HG02938 (cell line): ENCODE data around the gene IGSF21.
"Not testable (repeated sequence)": the region's sequence is repeated elsewhere in the genome, so short reads cannot be mapped to it uniquely, and the experiment has no call there.

Experiments
- ATAC-seq: cut with Tn5 transposase; IDR thresholded peaks from one replicate; pipeline ENCODE4 v1.9.1; 2021; ENCODE audit warnings: mild to moderate bottlenecking, moderate library complexity; ENCODE audit not compliant: unreplicated experiment

The IGSF21 gene

DNA sequence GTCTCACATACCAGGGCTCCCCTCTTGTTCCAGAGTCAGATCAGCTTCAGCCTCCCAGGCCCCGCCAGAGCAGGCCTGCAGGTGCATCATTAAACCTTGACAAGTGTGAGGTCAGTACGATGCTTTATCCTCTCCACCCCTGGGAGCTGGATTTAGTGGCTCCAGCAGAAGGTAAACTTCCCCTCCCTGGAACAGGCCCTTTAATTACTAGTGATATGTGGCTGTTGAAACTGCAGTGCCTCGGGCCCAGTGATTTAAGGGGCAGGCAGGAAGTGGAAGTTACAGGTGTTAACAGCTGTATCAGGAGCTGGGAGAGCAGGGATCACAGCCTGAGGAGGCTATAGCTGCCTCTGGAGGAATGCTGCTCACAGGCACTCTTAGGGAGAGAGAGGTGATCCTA lies 240.8 kb downstream of the IGSF21 start:
- ATAC-seq = no peak

DNA sequence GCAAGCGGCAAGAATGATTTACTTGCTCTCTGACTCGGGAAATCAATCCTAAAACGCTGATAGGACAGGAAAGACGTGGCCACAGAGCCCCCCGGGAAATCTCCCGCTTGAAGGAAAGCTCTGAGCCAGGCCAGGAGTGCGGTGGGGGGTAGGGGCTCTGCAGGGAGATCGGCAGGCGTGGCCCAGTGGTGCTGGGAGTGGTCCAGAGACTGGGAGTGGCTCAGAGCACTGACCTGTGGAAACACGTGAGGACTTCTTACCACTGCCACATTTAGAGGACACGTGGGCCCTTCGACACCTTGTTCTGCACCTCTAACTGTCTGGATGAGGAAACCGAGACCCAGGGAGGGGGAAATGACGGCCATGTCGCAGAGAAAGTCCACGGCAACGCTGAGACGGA lies 243.1 kb downstream of the IGSF21 start:
- ATAC-seq = no peak

DNA sequence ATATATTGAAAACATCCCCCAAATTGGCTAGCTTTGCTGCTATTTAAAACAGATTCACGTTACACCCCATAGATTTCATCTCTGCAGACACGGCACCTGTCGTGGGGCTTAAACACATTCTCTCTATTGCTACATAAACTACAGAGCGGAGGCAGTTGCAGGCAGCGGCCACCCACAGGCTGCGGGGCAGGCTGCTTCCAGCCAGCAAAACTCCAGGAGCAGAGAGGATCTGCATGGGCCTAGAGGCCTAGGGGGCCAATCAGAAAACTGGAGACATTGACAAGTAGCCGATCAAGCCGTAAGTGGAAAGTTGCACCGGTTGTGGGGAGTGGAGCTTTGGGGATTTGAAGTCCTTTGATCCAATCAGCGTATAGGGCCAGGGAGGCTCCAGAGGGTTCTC lies 244.1 kb downstream of the IGSF21 start:
- ATAC-seq = no peak

DNA sequence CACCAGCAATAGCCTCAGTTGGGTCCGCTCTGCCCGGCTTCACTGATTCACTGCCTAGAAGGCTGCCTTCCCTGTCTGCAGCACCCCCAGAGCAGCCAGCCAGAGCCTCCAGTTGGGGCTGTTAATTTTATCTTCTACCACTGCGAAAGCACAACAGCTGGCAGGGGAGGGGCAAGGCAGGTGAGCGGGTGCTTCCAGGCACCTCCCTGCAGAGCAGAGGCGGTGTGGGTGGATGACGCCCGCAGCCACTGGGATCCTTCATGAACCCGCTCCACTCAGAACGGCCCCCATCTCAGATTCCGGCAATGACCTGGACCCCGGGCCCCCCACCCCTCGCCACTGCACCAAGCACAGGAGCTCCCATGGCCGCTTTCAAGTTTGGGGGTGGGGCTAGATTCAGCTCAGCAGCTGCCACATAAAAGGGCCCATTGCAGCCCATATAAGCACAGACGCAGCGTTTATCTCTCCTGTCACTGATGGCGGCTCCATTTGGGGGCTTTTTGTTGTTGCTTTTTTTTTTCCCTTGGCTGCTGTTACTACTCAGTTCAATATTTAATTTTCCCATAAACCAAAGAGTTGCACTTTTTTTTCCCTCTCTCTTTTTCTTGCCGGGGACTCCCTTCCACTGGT lies 245.2 kb downstream of the IGSF21 start:
- ATAC-seq = no peak

DNA sequence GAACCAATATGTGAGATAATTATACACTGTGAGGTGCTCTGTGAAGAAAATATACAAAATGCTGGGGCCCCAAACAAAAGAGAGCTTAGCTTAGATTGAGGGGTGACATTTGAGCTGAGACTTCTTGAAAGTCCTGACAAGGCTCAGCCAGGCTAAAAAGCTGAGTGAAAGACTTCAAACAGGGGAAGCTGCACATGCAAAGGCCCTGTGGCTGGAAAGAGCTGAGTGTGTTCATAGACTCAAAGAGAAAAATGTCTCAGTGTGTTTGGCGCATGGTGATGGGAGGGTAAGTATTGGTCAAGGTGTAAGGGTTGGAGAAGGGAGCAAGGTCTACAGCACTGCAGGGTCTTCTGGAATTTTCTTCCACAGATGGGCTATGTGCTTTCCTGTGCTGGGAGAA lies 245.9 kb downstream of the IGSF21 start:
- no peak for ATAC-seq

DNA sequence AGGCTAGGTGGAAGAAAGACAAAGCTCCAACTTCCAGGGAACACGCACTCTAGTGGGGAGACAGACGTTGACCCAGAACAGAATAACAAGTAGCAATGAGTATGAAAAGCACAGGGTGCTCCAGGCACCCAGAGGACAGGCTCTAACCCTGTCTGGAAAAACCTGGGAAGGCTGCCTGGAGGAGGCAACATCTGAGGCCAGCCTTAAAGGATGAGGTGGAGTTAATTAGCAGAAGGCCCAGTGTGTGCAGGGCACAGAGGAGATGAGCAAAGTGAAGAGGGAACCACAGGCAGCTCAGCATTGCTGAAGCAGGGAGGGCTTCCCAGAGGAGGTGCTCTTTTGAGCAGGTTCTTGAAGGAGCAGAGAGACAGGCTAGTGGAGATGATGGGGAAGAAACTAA lies 246.4 kb downstream of the IGSF21 start:
- ATAC-seq = no peak

DNA sequence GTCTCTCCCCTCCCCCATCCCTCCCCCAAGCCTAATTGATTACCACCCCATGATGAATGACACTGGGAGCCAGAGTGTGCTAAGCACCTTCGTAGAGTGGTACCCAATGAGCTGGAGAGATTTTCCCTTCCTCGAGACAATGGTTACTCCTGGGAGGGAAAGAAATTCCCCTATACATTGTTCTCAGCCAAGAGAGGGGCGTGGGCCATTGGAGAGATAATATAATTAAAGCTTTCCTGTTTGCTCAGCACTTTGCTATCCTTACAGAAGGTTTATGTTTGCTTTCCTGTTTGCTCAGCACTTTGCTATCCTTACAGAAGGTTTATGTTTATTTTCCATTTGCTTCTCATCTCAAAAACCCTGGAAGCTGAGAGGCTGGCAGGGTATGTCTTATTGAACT lies 247.0 kb downstream of the IGSF21 start:
- no peak for ATAC-seq

DNA sequence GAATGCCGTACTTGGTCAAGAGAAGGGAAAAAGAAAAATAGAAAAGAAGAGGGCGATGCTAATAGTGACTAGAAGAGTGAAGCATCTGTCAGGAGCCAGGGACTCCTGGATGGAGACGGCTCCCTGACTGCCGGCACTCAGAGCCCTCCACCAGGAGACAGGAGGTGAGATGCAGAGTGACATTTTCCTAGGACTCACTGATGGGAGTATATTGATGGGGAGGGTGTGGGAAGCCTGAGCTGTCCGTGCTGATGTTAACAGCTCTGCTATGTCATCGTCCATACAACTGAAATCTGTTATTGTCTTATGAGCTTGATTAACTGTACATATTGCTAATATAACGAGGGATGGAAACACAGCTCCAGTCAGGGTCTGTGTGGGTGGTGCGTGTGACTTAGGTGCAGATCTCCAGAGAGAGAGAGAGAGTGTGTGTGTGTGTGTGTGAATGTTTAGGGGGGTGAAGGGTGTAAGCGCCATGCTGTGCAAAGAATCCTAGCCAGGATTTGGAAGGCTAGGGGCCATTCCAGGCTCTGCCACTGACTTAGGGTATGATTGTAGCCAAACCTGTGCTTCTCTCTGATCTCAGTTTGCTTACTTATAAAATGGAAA lies 250.1 kb downstream of the IGSF21 start:
- ATAC-seq = no peak

DNA sequence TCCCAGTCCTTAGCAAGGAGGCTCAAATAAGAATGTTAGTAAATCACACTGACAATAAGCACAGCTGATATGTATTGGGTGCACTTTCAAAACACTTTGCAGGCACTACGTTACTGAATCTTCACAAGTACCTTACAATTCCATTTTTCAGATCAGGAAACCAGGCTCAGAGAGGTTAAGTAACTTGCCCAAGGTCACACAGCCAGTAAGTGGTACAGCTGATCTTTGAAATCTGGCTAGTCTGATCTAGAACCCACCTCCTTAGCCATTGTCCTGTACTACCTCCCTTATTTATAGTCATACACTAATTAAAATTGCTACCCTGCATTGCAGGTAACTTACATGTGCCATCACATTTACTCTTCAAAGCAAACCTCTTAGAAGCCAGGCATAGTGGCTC lies 251.0 kb downstream of the IGSF21 start:
- no peak for ATAC-seq

DNA sequence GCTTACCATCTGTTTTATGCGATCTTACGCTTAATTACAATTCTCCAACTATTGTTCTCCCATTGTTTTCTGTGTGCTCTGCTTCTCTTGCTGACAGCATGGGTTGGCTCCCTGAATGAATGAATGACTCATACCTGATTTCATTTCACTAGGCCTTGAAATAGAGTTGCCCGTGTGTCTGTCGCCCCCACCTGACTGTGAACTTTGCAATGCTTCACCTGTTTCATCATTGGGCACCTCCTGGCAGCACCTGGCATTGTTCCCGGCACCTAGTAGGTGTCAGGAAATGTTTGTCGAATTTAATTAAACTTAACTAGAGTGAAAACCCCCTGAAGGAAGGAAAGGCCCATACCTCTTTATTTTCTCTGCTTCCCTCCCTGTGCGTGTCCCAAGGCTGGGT lies 252.7 kb downstream of the IGSF21 start:
- ATAC-seq = no peak

DNA sequence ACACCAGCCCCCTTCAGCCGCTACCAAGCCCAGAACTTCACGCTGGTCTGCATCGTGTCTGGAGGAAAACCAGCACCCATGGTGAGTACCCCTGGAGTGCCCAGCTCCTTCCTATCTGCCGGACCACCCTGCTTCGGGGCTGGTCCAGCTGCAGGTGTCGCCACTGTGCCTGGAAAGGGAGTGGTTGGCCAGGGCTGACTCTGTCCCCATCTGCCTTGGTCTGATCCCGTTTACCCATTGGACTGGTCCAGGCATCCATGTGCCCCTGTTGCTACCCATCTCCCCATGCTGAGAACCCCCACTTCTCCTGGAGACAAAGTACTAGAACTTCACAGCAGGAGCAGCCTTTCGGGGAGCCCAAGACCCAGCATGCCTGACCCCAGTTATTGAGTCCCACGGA lies 254.6 kb downstream of the IGSF21 start:
- ATAC-seq = no peak

DNA sequence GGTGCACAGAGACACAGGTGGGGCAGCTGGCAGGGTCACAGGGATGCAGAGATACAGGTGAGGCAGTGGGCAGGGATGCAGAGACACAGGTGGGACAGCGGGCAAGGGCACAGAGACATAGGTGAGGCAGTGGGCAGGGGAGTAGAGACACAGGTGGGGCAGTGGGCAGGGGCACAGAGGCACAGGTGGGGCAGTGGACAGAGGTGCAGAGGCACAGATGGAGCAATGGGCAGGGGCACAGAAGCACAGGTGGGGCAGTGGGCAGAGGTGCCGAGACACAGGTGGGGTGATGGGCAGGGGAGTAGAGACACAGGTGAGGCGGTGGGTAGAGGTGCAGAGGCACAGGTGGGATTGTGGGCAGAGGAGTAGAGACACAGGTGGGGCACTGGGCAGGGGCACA lies 255.8 kb downstream of the IGSF21 start:
- no peak for ATAC-seq

DNA sequence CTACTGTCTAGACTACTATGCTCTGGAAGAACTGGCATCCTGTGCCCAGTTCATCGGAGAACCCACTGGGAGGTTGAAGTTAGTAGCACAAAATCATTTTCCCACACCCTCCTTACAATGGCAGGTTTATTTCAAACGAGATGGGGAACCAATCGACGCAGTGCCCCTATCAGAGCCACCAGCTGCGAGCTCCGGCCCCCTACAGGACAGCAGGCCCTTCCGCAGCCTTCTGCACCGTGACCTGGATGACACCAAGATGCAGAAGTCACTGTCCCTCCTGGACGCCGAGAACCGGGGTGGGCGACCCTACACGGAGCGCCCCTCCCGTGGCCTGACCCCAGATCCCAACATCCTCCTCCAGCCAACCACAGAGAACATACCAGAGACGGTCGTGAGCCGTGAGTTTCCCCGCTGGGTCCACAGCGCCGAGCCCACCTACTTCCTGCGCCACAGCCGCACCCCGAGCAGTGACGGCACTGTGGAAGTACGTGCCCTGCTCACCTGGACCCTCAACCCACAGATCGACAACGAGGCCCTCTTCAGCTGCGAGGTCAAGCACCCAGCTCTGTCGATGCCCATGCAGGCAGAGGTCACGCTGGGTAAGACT lies 257.6 kb downstream of the IGSF21 start:
- no peak for ATAC-seq

DNA sequence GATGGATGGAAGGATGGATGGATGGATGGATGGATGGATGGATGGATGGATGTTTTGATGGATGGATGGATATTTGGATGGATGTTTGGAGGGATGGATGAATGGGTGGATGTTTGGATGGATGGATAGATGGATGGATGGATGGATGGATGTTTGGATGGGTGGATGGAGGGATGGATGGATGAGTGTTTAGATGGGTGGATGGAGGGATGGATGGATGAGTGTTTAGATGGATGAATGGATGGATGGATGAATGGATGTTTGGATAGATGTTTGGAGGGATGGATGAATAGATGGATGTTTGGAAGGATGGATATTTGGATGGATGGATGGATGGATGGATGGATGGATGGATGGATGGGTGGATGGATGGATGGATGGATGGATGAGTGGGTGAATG lies 264.9 kb downstream of the IGSF21 start:
- ATAC-seq = not testable (repeated sequence)

DNA sequence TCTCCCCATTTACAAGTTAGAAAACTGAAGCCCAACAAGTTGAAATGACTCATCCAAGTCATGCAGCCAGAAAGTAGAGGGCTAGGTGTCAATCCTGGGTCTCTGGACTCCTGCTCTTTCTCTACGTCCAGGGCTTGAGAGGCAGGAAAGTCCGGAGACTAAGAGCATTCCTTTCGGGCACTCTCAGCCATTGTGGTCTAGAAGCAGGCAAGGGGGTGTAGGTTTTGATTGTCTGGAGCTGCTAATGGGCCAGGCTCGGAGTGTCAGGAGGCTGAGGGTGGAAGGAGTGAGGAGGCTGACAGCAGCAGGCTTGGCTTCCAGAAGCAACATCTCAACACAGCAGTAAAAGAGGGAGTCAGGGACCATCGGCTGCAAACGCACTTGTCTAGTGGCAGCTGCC lies 265.6 kb downstream of the IGSF21 start:
- ATAC-seq = no peak

DNA sequence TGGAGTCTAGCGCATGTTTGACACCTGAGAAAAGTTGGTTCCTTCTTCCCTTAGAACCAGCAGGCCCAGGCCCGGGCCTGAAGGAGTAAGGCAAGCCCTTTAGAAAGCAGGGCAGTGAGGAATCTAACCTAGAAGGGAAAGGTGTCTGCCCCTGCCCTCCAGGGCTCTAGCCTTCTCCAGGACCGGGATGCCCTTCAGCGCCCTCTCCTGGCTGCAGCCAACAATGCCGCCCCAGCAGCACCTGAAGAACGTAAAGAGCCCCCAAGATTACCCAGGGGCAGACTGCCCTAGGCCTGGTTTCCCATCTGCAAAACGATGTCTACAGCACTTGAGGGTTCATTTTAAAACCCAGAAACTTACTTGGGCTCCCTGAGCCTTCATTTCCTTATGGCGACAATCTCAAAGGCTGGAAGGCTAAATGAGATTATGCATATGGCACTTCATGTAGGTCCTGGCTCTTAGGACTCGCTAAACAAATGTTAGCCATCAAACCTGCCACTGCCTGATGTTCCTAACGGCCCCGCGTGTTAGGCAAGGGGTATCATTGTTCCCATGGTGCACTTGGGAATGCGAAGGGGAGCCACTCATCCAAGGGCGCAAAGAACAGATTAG lies 266.4 kb downstream of the IGSF21 start:
- no peak for ATAC-seq

DNA sequence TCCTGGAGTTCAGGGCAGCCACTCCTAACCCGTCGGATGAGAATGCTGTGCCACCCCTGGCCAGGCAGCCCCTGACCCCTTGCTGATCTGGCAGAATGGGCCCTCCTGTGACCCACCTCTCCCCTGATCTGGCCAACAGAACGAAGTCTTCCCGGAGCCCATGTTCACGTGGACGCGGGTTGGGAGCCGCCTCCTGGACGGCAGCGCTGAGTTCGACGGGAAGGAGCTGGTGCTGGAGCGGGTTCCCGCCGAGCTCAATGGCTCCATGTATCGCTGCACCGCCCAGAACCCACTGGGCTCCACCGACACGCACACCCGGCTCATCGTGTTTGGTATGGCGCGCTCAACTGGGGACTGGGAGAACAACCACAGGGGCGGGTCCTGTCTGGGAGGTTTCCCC lies 269.1 kb downstream of the IGSF21 start:
- no peak for ATAC-seq

DNA sequence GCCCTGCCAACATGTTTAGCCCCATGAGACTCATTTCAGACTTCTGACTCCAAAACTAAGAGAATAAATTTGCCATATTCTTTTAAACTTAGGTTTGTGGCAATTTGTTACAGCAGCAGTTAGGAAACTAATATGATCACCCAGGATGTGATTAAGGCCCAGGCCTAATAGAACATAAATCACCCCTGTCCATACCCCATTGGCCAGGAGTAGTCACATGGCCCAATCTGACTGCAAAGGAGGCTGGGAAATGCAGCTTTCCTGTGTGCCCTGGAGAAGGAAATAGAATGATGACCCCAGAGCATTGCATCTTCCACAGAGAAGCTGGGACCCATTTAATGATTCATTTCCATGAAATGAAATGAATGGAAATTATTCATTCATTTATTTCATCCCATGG lies 272.7 kb downstream of the IGSF21 start:
- no peak for ATAC-seq

DNA sequence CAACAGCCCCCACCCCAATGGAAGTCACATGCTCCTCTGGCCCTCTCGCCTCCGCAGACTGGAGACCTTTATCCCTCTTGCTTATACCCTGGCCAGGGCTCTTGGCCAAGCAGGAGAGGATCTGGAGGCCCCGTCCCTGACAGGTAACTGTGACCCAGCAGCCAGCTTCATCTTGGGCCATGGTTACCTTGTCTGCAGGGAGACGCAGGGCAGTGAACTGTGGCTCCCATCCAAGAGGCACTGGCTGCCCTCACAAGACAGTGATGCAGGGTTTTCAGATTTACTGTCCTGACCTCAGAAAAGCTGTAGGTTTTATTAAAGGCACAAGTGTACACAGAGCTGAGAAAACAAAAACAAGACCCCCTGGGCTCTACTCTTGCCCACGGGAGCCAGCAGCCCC lies 276.5 kb downstream of the IGSF21 start:
- no peak for ATAC-seq

DNA sequence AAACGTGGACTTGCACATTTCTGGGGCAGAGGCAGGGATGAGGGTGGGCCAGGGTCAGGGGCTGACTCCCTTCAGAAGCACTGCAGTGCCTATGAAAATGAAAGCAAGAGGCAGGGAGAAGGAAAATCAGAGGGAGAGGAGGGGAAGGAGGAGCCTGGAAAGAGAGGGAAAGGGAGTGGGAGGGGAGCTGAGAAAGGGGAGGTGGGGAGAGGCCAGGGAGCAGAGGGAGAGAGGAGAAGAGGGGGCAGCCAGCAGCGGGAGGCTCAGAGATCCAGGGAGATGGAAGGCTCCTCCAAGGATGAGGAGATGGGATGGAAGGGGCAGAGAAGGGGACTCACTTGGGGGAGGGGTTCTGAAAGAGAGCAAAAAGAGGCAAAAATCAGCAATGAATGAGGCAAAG lies 276.9 kb downstream of the IGSF21 start:
- ATAC-seq = no peak

DNA sequence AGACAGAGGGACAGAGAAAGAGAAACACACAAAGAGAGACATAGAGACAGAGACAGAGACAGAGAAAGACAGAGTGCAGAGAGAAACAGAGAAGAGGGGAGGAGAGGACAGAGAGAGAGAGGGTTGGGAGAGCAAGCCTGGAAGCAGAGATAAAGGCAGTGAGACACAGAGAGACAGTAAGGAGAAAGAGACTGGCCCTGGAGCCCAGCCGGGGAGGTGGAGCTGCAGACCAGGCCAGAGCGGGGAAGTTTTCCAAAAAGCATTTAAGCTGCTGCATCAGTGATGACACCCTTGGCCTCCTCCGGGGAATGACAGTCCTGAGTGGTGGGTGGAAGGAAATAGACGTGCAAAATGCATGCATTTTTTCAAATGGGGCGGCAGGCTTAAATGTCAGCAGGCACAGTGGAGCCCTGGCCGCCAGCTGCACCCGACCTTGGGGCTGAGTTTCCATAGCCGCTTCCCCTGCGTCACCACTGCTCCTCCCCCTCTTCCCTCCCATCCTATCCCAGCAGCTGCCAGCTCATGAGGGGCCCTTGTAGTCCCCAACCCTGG lies 277.7 kb downstream of the IGSF21 start:
- ATAC-seq = no peak

DNA sequence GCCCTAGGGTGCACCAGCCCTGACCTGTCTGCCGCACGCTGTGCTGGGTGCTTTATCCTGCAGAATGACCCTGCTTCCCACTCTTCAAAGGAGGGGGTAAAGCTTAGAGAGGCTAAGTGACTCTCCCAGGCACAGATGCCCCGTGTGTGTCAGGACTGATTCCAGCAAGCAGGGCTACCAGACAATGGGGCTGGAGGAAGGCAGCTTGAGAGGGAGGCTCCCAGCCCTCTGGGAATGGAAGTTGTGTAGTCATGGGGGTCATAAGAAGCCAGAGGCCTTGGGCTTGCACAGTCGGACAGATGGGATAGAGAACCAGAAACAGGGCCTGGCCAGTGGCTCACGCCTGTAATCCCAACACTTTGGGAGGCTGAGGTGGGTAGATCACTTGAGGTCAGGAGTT lies 279.0 kb downstream of the IGSF21 start:
- ATAC-seq = no peak
